Measurements from ENCODE around the gene CERK. TPM values are rescaled to one million over a fixed set of nuclear protein-coding genes. Genes with fewer than 3 reads are reported as not detected.

The CERK gene
- total and polyA plus RNA-seq, 2 of the 8 experiments (the other 6 are each of a cell fraction or from before 2014, with no cell fraction given), result 26.6 to 59.0 TPM

DNA sequence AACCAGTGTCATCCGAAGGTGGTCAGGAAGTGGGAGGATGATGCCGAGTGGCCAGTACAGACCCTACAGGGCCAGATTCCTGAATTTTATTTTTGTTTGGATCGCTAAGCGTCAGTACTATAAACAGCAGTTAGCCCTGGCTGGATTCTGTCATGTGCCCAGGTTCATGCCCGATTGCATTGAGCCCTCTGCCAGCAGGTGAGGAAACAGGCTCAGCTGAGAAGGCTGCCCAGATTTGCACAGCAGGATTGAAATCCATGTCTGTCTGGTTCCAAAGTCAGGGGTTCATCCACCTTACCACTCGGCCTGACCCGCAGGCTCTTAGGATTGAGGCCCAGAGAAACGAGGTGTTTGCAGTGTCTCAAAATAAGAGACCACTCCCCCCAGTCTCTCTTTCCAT, 15.3 kb upstream of the CERK start (continued):
- no peak for TF ChIP-seq RXRA (IDR thresholded peaks at IDR 0.05; ENCODE audit: insufficient read depth, low read depth, low read length)
- TF ChIP-seq SP4 (IDR thresholded peaks at IDR 0.05; ENCODE audit: low read length), result no peak
- no peak for TF ChIP-seq ZNF274 (IDR thresholded peaks at IDR 0.05; ENCODE audit: borderline replicate concordance, extremely low read depth, low read length)

Data from H1 (cell line).